ENCODE measurements around the gene SH3BGR. TPM values are rescaled to one million over a fixed set of nuclear protein-coding genes. Genes with fewer than 3 reads are reported as not detected.

Gene SH3BGR
- total RNA-seq, 6 donors from 2014 or later: 3.9 to 25.1 (median 4.4) TPM; not detected in 2

DNA sequence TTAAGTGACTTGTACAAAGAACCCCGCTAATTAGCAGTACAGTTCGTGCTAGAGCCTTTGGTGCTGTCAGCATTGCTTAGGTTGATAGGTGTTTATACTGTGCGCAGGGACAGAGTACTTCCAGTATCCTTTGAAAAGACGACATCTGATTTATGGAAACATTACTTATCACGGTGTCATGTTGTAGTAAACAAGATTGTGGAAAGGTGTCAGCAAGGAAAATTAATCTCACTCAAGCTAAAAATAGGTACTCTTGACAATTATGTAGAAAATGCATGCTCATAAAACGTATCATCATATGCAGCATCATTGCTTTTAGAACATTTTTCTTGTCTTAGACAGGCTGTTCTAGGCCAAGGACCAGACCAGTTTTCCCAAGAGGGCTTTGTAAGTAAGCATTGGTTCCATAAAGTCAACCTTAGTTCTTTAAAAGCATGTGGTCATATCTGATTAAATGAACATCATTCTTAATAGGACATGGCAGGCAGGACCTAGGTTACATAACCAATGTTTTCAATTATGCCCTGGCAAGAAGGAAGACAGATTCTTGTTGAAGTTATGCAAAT, 33.0 kb downstream of the SH3BGR start:
- no peaks in the 10 kb centered on the region for H3K9me3 ChIP-seq
- no peaks in the 10 kb centered on the region for H3K4me1 ChIP-seq
- H3K27ac ChIP-seq: no peak overlapping the region
- no peak for DNase-seq
- no peak overlapping the region for H3K4me3 ChIP-seq
- 70% methylated on average over 6 of the region's 6 CpGs for WGBS, 2 donors
- no peaks in the 10 kb centered on the region for H3K36me3 ChIP-seq
- no peak for TF ChIP-seq EP300 (IDR thresholded peaks at IDR 0.05)
- no peak for TF ChIP-seq CTCF (IDR thresholded peaks at IDR 0.05)
- TF ChIP-seq POLR2AphosphoS5 (IDR thresholded peaks at IDR 0.05): no peak
- no peak for TF ChIP-seq POLR2A (IDR thresholded peaks at IDR 0.05)
- no peaks in the 10 kb centered on the region for H3K27me3 ChIP-seq
- no peak for ATAC-seq (ENCODE audit: low FRiP score in 2 of 2)

GRCh38 chr21:39489380-39489924, 37.7 kb downstream of the SH3BGR start:
- Histone ChIP-seq H3K9me3 (peaks cover 0 to 6% (median 0%) of the 10 kb centered on the region in 4 donors), H3K4me1 (no peaks in the 10 kb centered on the region), H3K27ac (no peak overlapping the region), H3K4me3 (no peak overlapping the region), H3K36me3 (no peaks in the 10 kb centered on the region), H3K27me3 (no peaks in the 10 kb centered on the region)
- 83 to 85% methylated on average over 1 of the region's 1 CpG for WGBS, 2 donors
- ATAC-seq (ENCODE audit: low FRiP score in 2 of 2) (no peak), DNase-seq (no peak)
- TF ChIP-seq CTCF (IDR thresholded peaks at IDR 0.05) (no peak), POLR2AphosphoS5 (IDR thresholded peaks at IDR 0.05) (no peak), POLR2A (IDR thresholded peaks at IDR 0.05) (no peak), EP300 (IDR thresholded peaks at IDR 0.05) (no peak)

GRCh38 chr21:39499156-39499555, 47.4 kb downstream of the SH3BGR start:
- Histone ChIP-seq H3K9me3 (peaks cover 0 to 3% (median 0%) of the 10 kb centered on the region in 4 donors), H3K27me3 (no peaks in the 10 kb centered on the region), H3K27ac (no peak overlapping the region), H3K4me1 (no peaks in the 10 kb centered on the region), H3K36me3 (no peaks in the 10 kb centered on the region), H3K4me3 (no peak overlapping the region)
- TF ChIP-seq EP300 (IDR thresholded peaks at IDR 0.05): no peak
- ATAC-seq (ENCODE audit: low FRiP score in 2 of 2): no peak
- no peak for DNase-seq
- 83 to 98% methylated on average over 1 of the region's 1 CpG for WGBS, 2 donors

DNA sequence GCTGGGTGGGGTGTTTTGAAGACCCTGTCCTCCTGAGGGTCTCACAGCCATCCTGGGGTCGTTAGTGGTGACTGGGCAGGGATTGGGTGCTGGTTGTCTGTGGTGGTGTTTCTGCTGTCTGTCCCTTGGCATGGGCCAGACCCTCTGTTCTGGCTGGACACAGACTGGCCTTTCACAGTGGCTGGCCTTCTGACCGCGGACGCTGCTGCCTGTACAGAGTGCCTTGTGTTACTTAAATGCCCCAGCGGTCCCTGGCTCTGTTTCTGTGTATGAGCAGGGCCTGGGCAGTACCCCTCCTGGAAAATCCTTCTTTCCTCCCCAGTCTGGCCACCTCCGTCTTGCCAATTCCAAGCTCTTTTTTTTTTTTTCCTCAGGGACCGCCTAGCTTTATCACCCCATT, 50.9 kb downstream of the SH3BGR start:
- 76 to 86% methylated on average over 6 to 7 of the region's 7 CpGs for WGBS, 2 donors
- H3K27me3 ChIP-seq: no peaks in the 10 kb centered on the region
- no peak for ATAC-seq (ENCODE audit: low FRiP score in 2 of 2)

More for the DNA sequence above, 50.9 kb downstream of the SH3BGR start:
- H3K4me1 ChIP-seq: no peaks in the 10 kb centered on the region
- DNase-seq: no peak
- H3K9me3 ChIP-seq: no peaks in the 10 kb centered on the region
- H3K36me3 ChIP-seq: no peaks in the 10 kb centered on the region
- H3K4me3 ChIP-seq: no peak overlapping the region
- H3K27ac ChIP-seq: no peak overlapping the region
- TF ChIP-seq POLR2A (IDR thresholded peaks at IDR 0.05) (no peak), CTCF (IDR thresholded peaks at IDR 0.05) (no peak), POLR2AphosphoS5 (IDR thresholded peaks at IDR 0.05) (no peak), EP300 (IDR thresholded peaks at IDR 0.05) (no peak)

All from upper lobe of left lung (tissue), 6 donors.